RWPE2 (cell line): ENCODE results near the gene OGT.
"Not testable (repeated sequence)": the region's sequence is repeated elsewhere in the genome, so short reads cannot be mapped to it uniquely, and the experiment has no call there.

Source experiments
- ATAC-seq: fragments of 200-7000 bp; cut with Tn5 transposase; 3 replicates; pipeline ENCODE4 v1.9.1; 2021; ENCODE audit warnings: low read depth
- DNase-seq: peaks from one replicate; pipeline ENCODE4 v3.0.0-alpha.2; 2020; ENCODE audit warnings: low spot score
- H3K27ac ChIP-seq: fragments of 450-650 bp; 2 replicates; pipeline ENCODE4 v1.5.1; 2017; ENCODE audit warnings: mild to moderate bottlenecking; ENCODE audit not compliant: poor library complexity, severe bottlenecking
- H3K27me3 ChIP-seq: fragments of 250-450 bp; sonication (Bioruptor Pico); 2 replicates; pipeline ENCODE4 v1.5.1; 2021; ENCODE audit warnings: mild to moderate bottlenecking, moderate library complexity; ENCODE audit not compliant: insufficient read depth, poor library complexity, severe bottlenecking
- H3K36me3 ChIP-seq: fragments of 250-450 bp; sonication (Bioruptor Pico); 2 replicates; pipeline ENCODE4 v1.5.1; 2020; ENCODE audit warnings: low read depth, mild to moderate bottlenecking, moderate library complexity
- H3K4me1 ChIP-seq: fragments of 250-450 bp; sonication (Bioruptor Pico); 2 replicates; pipeline ENCODE4 v1.5.1; 2021; ENCODE audit warnings: mild to moderate bottlenecking, moderate library complexity; ENCODE audit not compliant: insufficient read depth, poor library complexity, severe bottlenecking
- H3K4me3 ChIP-seq: fragments of 250-450 bp; sonication (Bioruptor Pico); 2 replicates; pipeline ENCODE4 v1.5.1; 2021; ENCODE audit warnings: mild to moderate bottlenecking, moderate library complexity; ENCODE audit not compliant: severe bottlenecking
- H3K9me3 ChIP-seq: fragments of 250-450 bp; sonication (Bioruptor Pico); 2 replicates; pipeline ENCODE4 v1.5.1; 2021; ENCODE audit warnings: mild to moderate bottlenecking, moderate library complexity; ENCODE audit not compliant: severe bottlenecking
- TF ChIP-seq, protein P1 (sequence below): fragments of 450-650 bp; IDR thresholded peaks from one replicate; pipeline ENCODE4 v1.5.1; 2017; ENCODE audit warnings: mild to moderate bottlenecking, moderate library complexity; ENCODE audit not compliant: poor library complexity, severe bottlenecking

Gene OGT

DNA sequence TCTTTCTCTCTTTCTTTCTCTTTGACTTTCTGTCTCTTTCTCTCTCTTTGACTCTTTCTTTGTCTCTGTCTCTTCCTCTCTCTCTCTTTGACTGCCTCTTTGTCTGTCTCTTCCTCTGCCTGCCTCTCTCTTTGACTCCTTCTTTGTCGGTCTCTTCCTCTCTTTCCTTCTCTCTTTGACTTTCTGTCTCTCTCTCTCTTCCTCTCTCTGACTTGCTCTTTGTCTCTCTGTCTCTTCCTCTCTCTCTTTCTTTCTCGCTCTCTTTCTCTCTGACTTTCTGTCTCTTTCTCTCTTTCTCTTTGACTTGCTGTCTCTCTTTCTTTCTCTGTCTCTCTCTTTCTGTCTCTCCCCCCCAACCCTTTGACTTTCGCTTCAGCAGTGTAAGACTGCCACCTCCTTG lies 36.4 kb upstream of the OGT start:
- ATAC-seq (no peak), DNase-seq (no peak)
- Histone ChIP-seq H3K9me3 (no peaks in the 10 kb centered on the region), H3K4me3 (no peak overlapping the region), H3K27ac (no peak overlapping the region), H3K27me3 (no peaks in the 10 kb centered on the region), H3K36me3 (no peaks in the 10 kb centered on the region), H3K4me1 (no peaks in the 10 kb centered on the region)
- TF ChIP-seq, protein P1, sequence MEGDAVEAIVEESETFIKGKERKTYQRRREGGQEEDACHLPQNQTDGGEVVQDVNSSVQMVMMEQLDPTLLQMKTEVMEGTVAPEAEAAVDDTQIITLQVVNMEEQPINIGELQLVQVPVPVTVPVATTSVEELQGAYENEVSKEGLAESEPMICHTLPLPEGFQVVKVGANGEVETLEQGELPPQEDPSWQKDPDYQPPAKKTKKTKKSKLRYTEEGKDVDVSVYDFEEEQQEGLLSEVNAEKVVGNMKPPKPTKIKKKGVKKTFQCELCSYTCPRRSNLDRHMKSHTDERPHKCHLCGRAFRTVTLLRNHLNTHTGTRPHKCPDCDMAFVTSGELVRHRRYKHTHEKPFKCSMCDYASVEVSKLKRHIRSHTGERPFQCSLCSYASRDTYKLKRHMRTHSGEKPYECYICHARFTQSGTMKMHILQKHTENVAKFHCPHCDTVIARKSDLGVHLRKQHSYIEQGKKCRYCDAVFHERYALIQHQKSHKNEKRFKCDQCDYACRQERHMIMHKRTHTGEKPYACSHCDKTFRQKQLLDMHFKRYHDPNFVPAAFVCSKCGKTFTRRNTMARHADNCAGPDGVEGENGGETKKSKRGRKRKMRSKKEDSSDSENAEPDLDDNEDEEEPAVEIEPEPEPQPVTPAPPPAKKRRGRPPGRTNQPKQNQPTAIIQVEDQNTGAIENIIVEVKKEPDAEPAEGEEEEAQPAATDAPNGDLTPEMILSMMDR: no peak

DNA sequence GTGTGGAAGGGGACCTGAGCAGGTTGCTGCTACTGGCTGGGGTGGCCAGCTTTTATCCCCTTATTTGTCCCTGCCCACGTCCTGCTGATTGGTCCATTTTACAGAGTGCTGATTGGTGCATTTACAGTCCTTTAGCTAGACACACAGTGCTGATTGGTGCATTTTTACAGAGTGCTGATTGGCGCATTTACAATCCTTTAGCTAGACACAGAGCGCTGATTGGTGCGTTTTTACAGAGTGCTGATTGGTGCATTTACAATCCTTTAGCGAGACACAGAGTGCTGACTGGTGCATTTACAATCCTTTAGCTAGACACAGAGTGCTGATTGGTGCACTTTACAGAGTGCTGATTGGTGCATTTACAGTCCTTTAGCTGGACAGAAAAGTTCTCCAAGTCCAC lies 30.8 kb upstream of the OGT start:
- not testable (repeated sequence) for H3K36me3 ChIP-seq, H3K4me3 ChIP-seq, H3K4me1 ChIP-seq, DNase-seq, H3K27me3 ChIP-seq, H3K27ac ChIP-seq, ATAC-seq, H3K9me3 ChIP-seq

- no peaks in the 10 kb centered on the region for H3K4me1 ChIP-seq
- no peak for ATAC-seq
- no peak for DNase-seq
- H3K4me3 ChIP-seq: no peak overlapping the region
- no peaks in the 10 kb centered on the region for H3K9me3 ChIP-seq
- TF ChIP-seq, protein P1: no peak
- no peak overlapping the region for H3K27ac ChIP-seq
- no peaks in the 10 kb centered on the region for H3K27me3 ChIP-seq
- H3K36me3 ChIP-seq: no peaks in the 10 kb centered on the region
These were observed 28.6 kb upstream of the OGT start for GRCh38 chrX:71504346-71504745.

DNA sequence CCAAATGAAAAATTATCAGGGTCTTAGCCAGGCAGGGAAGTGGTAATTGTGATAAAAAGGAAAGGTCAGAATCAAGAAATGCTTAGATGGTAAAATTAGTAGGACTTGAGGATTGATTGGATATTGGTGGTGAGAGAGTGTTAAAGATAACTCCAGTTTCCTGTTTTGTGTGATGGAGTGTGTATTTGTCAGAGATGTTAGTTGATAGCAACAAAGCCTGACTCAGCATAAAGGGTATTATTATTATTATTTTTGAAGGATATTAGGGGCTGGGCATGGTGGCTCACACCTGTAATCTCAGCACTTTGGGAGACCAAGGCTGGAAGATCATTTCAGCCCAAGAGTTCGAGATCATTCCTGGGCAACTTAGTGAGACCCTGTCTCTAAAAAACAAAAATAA lies 23.6 kb upstream of the OGT start:
- Histone ChIP-seq H3K36me3 (no peaks in the 10 kb centered on the region), H3K27ac (no peak overlapping the region), H3K4me3 (no peak overlapping the region), H3K9me3 (no peaks in the 10 kb centered on the region), H3K4me1 (no peaks in the 10 kb centered on the region), H3K27me3 (no peaks in the 10 kb centered on the region)
- no peak for DNase-seq
- ATAC-seq: no peak
- TF ChIP-seq, protein P1: no peak

GRCh38 chrX:71510161-71510560 lies 22.7 kb upstream of the OGT start:
- TF ChIP-seq, protein P1: no peak
- H3K4me3 ChIP-seq: no peak overlapping the region

DNA sequence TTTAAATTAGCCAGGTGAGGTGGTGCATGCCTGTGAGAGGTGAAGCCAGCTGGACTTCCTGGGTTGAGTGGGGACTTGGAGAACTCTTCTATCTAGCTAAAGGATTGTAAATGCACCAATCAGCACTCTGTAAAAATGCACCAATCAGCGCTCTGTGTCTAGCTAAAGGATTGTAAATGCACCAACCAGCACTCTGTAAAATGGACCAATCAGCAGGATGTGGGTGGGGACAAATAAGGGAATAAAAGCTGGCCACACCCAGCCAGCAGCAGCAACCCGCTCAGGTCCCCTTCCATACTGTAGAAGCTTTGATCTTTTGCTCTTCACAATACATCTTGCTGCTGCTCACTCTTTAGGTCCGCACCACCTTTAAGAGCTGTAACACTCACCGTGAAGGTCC lies 19.2 kb upstream of the OGT start:
- H3K4me1 ChIP-seq, H3K27me3 ChIP-seq, H3K36me3 ChIP-seq, ATAC-seq, H3K4me3 ChIP-seq, H3K27ac ChIP-seq, DNase-seq, H3K9me3 ChIP-seq: not testable (repeated sequence)

More at GRCh38 chrX:71510161-71510560, 22.7 kb upstream of the OGT start:
- Histone ChIP-seq H3K4me1 (no peaks in the 10 kb centered on the region), H3K9me3 (no peaks in the 10 kb centered on the region), H3K36me3 (no peaks in the 10 kb centered on the region), H3K27ac (no peak overlapping the region), H3K27me3 (no peaks in the 10 kb centered on the region)
- ATAC-seq (no peak), DNase-seq (no peak)
